Breast epithelium (tissue), 3 donors: ENCODE data around the gene BSDC1.

Experiments used
- CTCF ChIP-seq, 3 donors: fragments of 450-650 bp; IDR thresholded peaks; one replicate each; pipeline ENCODE4 v1.5.1; 2016 to 2017; ENCODE audit warnings: antibody characterized with exemption in 3 of 3, mild to moderate bottlenecking in 3 of 3, moderate library complexity in 3 of 3
- POLR2A ChIP-seq: fragments of 450-650 bp; IDR thresholded peaks from one replicate; pipeline ENCODE4 v1.6.1; 2016; ENCODE audit warnings: antibody characterized with exemption, mild to moderate bottlenecking, moderate library complexity
- POLR2AphosphoS5 ChIP-seq, 3 donors: sonication (generic); formaldehyde crosslinking; IDR thresholded peaks; one replicate each; pipeline ENCODE4 v1.6.1; 2017; ENCODE audit warnings: antibody characterized with exemption in 3 of 3

GRCh38 chr1:32334274-32334861 is 59.9 kb downstream of the BSDC1 start:
- TF ChIP-seq POLR2A (no peak), CTCF (IDR thresholded peaks at IDR 0.05) (no peak), POLR2AphosphoS5 (IDR thresholded peaks at IDR 0.05) (no peak)
